GM19328 (cell line): ENCODE data around the gene MEGF6.

Experiments
- ATAC-seq: cut with Tn5 transposase; IDR thresholded peaks from one replicate; pipeline ENCODE4 v1.9.1; 2021; ENCODE audit warnings: mild to moderate bottlenecking, moderate library complexity; ENCODE audit not compliant: unreplicated experiment

The MEGF6 gene

DNA sequence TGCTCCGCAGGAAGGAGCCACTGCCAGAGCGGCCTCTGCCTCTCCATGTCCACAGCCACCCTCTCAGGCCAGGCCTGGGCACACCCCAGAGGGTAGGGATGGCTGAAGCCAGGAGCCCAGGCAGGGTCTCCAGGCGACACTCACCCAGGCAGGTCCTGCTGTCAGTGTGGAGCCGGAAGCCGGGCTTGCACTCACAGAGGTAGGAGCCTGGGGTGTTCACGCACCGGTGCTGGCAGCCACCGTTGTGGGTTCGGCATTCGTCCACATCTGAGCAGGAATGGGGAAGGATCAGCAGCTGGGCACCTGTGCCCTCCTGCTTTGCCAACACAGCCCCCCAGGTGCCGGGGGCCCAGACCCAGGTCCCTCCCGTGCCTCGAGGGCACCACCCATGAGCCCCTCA, 87.3 kb downstream of the MEGF6 start:
- no peak for ATAC-seq

DNA sequence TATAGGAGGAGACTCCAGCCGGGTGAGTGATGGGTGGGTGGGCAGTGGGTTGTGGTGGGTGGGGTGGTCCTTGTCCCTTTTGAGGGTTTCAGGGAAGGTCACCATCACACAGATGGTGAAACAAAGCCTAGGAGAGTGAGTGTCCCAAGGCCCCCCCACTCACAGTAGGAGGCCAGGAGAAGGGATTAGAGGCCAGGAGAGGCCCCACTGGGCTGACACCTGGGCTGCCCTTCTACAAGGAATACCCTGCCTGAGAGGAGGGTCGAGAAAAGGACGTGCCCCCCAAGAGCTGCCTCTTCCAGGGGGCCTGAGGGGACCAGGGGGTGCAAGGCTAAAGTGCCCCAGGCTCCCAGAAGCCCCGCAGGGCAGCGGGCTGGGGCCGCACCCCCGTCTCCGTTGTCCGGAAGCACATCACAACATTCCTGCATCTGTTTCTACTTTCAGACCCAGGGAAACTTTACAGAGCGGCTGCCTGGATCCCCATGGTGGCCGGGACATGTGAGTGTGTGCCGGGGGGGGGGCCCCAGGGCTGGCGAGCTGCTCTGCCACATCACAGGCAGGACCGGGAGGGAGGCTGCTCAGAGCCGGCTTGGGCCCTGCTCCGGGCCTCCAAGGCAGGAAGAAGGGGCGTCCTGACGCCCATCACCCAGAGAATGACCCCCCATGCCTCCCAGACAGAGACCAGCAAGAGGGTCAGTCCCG, 88.6 kb downstream of the MEGF6 start:
- ATAC-seq, result no peak

DNA sequence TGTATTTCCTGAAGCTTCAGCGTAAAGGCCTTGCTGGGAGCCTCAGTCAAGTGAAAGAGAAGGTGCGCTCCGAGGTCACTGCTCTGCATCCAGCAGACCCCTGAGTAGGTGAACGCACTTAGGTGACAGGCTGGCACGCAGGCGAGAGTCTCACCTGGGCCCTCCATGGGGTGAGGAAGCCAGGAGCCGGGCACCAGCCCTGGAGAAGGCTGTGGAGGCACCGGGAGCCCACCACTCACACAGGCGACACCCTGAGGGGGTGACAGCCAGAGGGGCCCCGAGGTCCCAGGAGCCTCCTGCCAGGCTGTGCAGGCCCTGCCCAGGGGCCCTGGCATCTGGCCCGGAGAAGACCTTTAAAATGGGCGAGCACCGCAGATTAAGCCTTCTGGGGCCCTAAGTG, 89.2 kb downstream of the MEGF6 start:
- ATAC-seq, result no peak

DNA sequence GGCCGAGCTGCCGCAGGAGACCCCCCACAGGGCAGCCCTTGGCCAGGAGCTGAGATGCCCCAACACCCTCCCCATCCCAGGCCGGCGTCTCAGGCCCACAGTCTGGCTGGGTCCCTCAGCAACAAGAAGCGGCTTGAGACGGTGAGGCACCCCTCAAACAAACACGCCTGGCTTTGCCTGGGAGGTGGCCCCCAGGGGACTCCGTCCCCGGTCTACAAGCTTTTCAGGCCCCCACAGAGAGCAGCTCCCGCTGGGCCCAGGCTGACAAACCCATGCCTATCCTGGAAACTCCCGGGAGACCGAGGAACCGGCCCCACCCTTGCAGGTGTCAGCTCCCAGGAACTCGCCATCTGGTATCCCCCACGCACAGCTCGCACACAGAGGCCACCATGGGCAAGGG, 89.9 kb downstream of the MEGF6 start:
- ATAC-seq, result no peak

DNA sequence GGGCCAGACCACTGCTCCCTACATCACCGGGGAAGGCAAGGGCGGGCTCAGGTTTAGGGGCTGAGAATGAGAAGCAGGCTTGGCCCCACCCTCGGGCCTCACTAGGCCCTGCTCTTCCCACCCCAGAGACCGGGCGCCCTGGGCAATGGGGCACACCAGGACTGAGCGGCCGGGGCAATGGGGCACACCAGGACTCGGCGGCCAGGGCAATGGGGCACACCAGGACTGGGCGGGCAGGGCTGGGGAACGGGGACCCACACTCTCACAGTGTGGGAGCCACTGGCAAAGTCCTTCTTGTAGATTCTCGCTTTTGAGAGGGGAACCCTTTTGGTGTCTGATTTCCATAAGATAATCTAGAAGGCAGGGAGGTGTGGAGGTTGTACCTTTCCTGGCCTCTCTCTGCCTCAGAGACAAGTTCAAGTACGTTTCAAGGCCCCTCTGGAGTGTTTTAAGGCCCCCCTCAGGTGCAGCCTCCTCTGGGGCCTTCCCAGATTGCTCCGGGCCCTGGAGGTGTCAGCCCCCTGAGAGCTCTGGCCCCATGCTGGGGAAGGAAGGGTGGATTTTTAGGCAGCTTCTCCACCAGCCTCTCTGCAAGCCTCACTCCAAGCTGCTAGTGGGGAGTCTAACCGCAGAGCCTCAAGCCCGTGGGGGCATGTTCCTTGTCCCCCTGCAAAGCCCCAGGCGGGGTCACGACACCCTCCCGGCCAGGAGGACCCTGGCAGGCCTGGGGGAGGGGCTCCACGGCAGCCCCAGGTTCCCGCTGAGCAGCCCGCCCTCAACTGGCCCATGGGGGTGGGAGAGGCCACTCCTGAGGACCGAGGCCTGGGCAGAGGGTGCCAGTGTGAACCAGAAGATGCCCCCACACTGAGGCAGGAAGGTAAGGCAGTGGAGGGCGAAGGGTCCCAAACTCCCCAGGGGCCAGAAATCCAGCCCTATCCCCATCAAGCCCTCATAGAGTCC, 90.6 kb downstream of the MEGF6 start:
- ATAC-seq, result no peak

DNA sequence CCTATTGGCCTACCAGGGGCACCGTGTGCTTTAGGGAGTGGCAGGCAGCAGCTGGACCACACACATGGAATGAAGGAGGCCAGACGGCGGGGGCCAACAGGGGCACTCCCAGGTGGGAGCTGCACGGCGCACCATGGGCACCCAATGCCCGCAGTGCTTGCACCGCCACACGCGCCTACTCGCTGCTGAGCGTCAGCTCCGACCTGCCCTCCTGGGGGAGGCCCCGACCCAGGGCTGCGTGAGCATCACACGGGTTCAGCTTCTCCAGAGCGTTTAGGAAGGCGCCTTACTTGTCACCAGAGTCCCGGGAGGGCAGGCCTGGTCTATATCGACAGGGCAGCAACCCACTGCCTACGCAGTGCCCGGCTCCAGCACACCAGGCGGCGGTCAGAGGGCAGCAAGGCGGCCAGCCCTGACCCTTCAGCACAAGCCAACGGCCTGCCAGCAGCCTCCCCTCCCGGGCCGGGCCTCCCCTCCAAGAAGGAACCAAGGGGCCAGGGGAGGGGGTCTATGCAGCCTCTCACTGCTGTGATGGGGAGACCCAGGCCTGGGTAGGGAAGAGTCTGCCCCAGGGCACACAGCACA, 91.9 kb downstream of the MEGF6 start:
- no peak for ATAC-seq

DNA sequence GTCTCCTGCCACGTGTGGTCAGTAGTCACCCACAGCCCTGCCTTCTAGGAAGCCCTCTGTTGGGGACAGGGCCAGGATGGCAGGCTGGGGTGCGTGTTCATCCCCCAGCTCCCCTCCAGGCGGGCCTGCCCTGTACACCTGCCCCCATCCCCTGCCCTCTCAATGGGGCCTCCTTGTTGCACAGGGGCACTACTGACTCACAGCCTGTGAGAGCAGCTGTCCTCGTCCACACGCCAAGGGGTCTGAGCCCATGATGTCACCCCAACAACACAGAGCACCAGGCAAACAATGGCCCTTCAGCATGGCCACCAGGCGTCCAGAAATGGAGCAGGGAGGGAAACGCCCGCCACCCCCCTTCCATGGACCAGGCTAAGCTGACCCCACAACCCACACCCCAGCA, 92.6 kb downstream of the MEGF6 start:
- ATAC-seq, result no peak

DNA sequence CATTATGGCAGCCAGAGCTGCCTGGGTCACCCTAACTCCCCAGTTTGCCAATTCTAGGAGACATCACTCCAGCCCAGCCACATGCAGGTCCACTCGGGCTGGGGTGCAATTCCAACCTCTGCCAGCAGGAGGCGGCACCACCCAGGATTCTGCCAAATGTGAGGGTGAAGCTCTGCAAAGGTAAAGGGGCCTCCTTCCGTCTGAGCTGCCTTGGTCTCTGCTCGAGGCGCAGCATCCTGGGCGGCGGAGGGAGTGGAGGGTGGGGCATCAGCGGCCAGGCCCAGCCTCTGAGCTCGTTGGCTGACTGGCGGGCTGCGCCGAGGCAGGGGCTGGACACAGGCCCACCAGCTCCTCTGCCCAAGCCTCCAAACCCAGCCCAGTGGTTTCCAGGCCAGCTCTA, 93.1 kb downstream of the MEGF6 start:
- no peak for ATAC-seq

DNA sequence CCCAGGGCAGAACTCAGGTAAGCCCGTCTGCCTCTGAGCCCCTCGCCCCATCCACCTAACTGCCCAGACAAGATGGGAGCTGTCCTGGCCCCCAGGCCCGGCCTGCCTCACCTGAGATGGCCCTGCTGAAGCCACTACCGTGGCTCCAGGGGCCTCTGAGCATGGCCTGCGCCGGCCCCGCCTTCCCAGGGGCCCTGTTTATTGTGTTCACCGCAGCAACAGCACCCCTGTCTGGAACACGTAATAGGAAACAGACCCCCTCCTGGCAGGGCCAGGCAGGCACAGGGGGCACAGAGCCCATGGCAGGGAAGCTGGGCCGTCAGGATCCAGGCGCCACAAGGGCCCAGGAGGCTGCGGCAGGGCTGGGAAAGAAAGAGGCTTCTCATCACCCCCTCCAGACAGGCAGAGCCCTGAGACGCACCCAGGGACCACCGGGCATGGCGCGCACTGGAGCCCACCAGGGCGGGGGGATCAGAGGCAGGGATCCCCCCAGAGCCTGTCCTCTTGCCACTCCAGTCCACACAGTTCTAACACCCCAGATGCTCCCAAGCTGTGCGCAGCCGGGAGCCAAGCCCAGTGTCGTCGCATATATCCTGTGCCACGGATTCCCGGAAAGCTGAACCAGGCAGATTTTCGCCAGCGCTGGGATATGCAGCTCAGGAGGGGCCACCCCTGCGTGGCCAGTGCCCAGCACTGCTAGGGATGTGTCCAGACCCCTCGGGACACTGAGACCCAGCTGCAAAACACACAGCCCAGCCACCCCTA, 94.2 kb downstream of the MEGF6 start:
- no peak for ATAC-seq

DNA sequence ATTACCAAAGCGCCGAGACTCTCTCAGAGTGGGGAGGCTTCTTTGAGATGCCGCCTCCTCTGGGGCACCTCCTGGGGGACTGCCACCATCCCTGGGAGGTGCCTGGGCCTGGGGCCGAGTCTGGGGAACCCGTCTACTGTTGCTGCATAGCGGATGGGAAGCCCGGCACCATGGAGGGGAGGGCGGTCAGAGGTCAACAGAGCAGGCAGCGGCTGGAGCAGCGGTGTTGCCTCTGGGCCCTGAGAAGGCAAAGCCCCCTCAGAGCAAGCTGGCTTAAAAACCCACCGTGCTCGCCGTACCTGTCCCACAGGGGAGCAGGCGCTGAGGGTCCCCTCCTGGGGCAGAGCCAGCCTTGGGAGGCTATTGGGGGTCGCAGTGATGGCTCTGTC, 94.8 kb downstream of the MEGF6 start:
- no peak for ATAC-seq

DNA sequence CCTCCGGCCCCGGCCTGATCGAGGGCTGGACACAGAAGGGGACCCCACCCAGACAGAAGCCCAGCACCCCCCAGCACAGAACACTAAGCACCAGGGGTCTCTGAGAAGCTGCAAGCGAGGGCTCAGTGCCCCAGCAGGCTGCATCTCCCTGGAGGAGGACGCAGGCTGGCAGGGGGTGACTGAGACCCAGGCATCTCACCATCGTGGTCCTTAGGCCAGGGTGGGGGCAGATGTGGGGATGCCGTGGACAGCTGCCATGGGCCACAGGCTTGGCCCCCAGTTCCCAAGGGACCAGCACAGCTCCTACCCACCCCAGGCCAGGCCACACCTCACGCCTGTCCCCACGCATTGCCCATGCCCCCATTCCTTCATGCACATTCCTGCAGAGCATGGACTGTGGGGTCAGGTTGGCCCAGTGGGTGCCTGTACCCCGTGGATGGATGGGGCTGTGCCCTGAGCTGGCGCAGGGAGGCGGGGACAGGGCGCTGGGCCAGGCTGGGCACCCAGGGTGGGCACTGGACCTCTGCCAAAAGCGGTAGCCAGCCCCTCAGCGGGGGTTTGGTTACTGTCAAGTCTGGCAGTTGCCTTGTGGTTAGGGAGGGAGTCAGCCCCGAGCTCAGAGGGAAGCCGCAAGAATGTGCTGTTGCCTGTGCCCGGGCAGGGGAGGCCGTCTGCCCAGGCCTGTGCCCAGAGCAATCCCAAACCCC, 95.4 kb downstream of the MEGF6 start:
- no peak for ATAC-seq

DNA sequence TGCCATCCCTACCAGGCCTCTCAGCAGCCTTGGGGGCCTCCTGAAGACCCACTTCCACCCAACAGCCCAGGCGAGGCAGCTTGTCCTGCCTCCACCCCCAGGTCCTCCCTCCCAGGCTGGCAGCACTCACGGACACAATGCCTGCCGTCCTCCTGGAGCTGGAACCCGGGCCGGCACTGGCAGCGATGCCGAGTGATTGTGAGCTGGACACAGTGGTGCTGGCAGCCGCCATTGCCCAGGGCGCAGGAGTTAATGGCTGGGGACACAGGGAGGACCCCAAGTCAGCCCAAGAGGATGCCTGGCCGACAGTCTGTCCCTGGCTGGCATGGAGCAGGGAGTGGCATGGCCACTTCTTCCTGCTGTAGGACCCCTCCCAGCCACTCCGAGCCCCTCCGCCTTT, 96.0 kb downstream of the MEGF6 start:
- ATAC-seq, result no peak

DNA sequence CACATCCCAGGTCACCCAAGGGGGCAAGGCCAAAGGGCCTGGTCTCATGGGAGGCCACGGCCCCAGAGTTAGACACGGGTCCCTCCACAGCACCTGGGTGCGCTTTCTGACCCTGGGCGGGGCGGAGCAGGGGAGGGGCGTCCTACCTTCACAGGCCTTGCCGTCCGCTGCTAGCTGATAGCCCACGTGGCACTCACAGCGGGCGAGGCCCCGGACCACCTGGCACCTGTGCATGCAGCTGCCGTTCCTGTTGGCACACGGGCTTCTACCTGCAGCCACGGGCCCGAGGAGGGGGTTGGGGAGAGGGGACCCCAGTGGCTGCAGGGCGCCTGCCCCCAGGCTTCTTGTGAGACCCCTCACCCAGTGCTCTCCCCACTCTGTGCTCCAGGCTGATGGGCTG, 96.9 kb downstream of the MEGF6 start:
- no peak for ATAC-seq

DNA sequence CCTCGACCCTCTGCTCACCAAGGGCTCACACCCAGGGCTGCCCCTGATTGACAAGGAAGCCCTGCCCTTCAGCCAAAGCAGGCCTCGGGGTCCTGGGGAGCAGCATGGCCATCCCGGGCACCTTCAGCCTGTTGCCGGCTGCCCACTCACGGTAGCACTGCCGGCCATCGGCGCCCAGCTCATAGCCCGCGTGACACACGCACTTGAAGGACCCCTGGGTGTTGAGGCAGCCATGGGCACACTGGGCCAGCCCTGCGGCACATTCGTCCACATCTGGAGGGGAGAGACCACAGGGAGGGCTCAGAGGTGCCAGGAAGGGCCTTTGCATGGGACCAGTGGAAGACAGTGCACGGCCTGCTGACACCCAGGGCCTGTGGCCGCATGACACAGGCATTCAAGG, 99.5 kb downstream of the MEGF6 start:
- no peak for ATAC-seq

DNA sequence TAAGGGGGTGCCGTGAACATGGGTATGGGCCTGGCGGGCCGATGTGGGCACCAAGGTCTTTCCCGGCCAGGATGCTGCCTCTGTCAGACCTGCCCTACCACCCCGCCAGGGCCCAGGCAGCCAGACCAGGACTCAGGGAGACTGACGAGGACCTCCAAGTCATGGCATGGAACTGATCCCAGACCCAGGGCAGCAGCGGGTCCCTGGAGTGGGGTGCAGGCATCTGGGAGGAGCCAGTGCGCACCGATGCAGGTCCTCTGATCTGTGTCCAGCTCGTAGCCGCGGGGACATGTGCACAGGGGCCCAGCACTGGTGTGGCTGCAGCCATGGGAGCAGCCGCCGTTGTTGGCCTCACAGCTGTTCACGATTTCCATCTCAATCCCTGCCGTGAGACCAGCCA, 100.0 kb downstream of the MEGF6 start:
- ATAC-seq, result no peak

DNA sequence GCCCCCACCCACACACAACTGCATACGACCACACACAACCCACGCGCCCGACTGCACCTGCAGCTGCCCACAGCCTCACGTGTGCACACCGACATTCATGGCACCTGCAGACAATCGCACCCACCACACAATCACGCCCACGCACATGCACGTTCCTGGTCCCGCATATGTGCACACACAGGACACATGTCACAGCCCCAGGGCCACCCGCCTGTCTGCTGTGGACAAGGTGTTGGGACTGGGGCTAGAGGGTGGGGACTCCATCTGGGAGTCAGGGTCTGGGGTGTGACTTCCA, 100.4 kb downstream of the MEGF6 start:
- ATAC-seq, result no peak

DNA sequence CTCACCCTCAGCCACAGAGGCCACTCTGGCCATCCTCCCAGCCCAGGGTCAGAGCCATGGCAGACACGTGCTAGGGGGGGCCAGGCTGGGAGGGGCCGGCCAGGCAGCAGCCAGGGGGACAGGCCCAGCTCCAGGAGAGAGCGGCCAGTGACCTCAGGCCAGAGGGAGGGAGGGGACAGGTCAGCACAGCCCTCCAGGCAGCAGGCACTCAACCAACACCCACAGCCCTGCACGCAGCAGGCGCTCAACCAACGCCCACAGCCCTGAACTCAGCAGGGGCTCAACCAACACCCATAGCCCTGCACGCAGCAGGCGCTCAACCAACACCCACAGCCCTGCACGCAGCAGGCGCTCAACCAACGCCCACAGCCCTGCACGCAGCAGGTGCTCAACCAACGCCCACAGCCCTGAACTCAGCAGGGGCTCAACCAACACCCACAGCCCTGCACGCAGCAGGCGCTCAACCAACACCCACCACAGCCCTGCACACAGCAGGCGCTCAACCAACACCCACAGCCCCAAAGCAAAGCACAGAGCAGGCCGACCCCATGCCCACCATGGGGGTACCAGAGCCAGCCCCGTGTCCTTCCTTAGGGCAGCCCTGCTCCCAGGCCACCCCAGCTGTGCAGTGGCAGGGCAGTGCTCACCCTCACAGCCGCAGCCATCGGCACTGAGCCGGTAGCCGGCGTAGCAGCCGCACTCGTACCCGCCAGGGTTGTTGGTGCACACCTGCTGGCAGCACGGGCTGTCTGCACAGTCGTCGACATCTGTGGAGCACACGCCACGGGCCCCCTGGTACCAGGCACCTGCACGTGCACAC, 101.0 kb downstream of the MEGF6 start:
- ATAC-seq, result no peak

DNA sequence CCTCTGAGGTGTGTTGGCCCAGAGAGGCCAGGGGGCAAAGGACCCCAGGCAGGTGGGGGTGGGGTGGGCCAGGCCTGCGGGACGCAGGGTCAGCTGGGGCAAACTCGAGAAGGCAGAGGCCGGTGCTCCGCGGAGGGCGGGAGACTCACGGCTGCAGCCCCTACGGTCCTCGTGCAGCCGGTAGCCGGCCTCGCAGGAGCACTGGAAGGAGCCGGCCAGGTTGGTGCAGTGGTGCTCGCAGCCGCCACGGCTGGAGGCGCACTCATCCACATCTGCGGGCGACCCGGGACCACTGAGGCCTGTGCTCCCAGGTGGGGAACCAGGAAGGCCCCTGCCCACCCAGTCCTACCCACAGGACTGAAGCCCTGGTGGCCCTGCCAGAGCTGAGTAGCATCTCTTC, 101.6 kb downstream of the MEGF6 start:
- no peak for ATAC-seq

DNA sequence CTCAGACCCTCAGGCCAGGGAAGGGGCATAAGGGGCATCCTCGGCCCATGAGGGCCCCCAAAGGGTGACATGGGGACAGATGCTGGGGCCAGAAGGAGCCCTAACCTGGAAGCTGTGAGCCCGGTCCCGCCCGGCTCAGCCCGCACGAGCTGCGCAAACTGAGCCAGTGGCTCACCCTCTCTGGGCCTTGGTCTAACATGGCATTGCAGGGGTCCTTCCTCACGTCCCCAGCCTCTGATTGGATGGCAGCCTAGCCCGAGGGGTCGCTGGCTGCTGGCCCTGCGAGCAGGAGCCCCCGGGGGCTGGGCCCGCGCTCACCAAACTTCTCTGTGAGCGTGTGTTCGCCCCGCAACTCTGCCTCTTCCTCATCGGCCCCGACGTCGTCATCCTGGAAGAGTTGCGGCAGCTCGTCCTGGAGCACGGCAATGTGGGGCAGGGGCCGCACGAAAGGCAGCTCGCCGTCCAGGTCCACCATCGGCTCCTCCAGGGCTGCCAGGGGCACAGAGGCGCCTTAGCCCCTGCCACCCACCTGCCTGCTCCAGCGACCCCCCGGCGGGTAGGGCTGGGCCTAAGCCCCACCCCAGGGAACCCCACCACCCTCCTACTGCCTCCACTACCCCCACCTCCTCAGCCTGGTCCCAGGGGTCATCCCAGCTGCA, 102.4 kb downstream of the MEGF6 start:
- ATAC-seq, result no peak
